Measurements from ENCODE around the gene MYH15. TPM values are rescaled to one million over a fixed set of nuclear protein-coding genes. Genes with fewer than 3 reads are reported as not detected.

Gene MYH15
- total and polyA plus RNA-seq, 12 donors, result 0.07 to 1.0 (median 0.20) TPM; not detected in 2

- no peak overlapping the region for H3K4me3 ChIP-seq
- H3K27ac ChIP-seq, result no peak overlapping the region
- no peaks in the 10 kb centered on the region for H3K36me3 ChIP-seq (replicated peaks in 1 of 2)
- DNase-seq, result no peak
- H3K27me3 ChIP-seq, result no peaks in the 10 kb centered on the region
- TF ChIP-seq POLR2A (IDR thresholded peaks at IDR 0.05) (no peak), CTCF (IDR thresholded peaks at IDR 0.05) (no peak)
- H3K9me3 ChIP-seq (replicated peaks in 1 of 3), result no peaks in the 10 kb centered on the region
- intact Hi-C loops (cut with DNase I), result no loop called here
- WGBS, 4 donors, result 74 to 88% (median 82%) methylated on average over 2 of the region's 2 CpGs
- H3K4me1 ChIP-seq (replicated peaks in 1 of 2), result no peaks in the 10 kb centered on the region
Observed at GRCh38 chr3:108357042-108357441, 153.4 kb downstream of the MYH15 start.

GRCh38 chr3:108354562-108354961, 155.8 kb downstream of the MYH15 start:
- TF ChIP-seq CTCF (IDR thresholded peaks at IDR 0.05), result no peak
- Histone ChIP-seq H3K27ac (no peak overlapping the region), H3K27me3 (no peaks in the 10 kb centered on the region), H3K36me3 (replicated peaks in 1 of 2) (no peaks in the 10 kb centered on the region), H3K4me1 (replicated peaks in 1 of 2) (no peaks in the 10 kb centered on the region), H3K9me3 (replicated peaks in 1 of 3) (no peaks in the 10 kb centered on the region), H3K4me3 (no peak overlapping the region)
- no peak for DNase-seq
- intact Hi-C loops (cut with DNase I), result no loop called here
- 92 to 100% (median 98%) methylated on average over 1 of the region's 1 CpG for WGBS, 4 donors

GRCh38 chr3:108352176-108352575, 158.2 kb downstream of the MYH15 start:
- Histone ChIP-seq H3K36me3 (replicated peaks in 1 of 2) (no peaks in the 10 kb centered on the region), H3K27ac (no peak overlapping the region), H3K4me3 (no peak overlapping the region), H3K4me1 (replicated peaks in 1 of 2) (no peaks in the 10 kb centered on the region), H3K9me3 (replicated peaks in 1 of 3) (no peaks in the 10 kb centered on the region), H3K27me3 (no peaks in the 10 kb centered on the region)
- 58 to 73% (median 66%) methylated on average over 3 of the region's 3 CpGs for WGBS, 4 donors
- intact Hi-C loops (cut with DNase I), result no loop called here
- TF ChIP-seq POLR2A (IDR thresholded peaks at IDR 0.05), result no peak
- DNase-seq, result no peak

GRCh38 chr3:108346301-108347227, 163.8 kb downstream of the MYH15 start:
- Histone ChIP-seq H3K27ac (no peak overlapping the region), H3K4me3 (no peak overlapping the region), H3K36me3 (replicated peaks in 1 of 2) (no peaks in the 10 kb centered on the region), H3K4me1 (replicated peaks in 1 of 2) (no peaks in the 10 kb centered on the region), H3K9me3 (replicated peaks in 1 of 3) (no peaks in the 10 kb centered on the region), H3K27me3 (no peaks in the 10 kb centered on the region)
- WGBS, 4 donors, result 73 to 85% (median 81%) methylated on average over 5 of the region's 5 CpGs
- intact Hi-C loops (cut with DNase I), result no loop called here
- no peak for DNase-seq
- no peak for TF ChIP-seq POLR2A (IDR thresholded peaks at IDR 0.05)
- TF ChIP-seq CTCF (IDR thresholded peaks at IDR 0.05), result no peak

All from adrenal gland (tissue), 12 donors.